ENCODE data around the gene GSKIP.

Gene GSKIP

DNA sequence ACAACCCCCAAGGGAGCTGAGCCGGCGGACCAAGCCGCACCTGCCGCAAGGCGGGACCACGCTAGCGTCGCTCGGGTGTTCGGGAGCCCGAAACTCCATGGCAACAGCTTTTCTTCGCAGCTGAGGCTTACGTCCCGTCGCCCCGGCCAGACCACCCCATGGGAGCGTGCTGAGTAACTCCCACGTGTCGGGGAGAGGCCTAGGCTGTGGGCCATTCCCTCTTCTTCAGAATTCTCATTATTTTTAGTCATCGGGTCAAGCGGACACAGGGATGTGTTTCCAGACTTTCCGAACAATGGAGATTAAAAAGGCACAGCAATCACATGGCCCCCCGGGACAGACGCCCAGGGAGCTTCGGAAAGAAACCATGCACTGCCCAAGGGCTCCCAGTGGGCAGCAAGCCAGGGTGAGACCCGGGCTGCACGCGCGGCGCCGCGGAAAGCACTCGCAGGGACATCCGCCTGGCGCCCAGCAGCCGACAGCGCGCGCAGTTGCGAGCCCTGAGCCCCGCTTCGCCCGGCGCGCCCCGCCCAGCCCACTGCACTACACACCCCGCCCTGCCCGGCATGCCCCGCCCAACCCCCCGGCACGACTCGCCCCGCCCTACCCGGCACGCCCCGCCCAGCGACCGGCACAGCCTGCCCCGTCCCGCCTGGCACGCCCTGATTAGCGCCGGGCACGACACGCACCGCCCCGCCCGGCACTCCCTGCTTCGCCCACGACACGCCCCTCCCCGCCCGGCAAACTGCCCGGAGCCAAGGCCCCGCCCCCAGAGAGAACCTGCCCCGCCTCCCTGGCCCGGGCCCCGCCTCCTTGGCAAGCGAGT is 28.2 kb downstream of the GSKIP start:
- Histone ChIP-seq H3K9ac (ENCODE audit: low read length) (peak overlapping the region; percentile 91), H3K4me1 (ENCODE audit: low read length) (peaks cover 8% of the 10 kb centered on the region; the same call in 1 of the 2 replicates), H3K36me3 (replicated peaks; ENCODE audit: low read depth, low read length) (no peaks in the 10 kb centered on the region), H3K4me2 (ENCODE audit: low read length) (peak overlapping the region; percentile 92), H2AFZ (ENCODE audit: low read depth, low read length) (peak overlapping the region; percentile 85; the same call in 1 of the 2 replicates), H4K20me1 (ENCODE audit: insufficient read depth, low read length) (no peaks in the 10 kb centered on the region), H3K9me3 (ENCODE audit: insufficient read depth, low read length) (no peaks in the 10 kb centered on the region), H3K27ac (ENCODE audit: low read length) (peak overlapping the region; percentile 37), H3K4me3 (ENCODE audit: low read length) (peak overlapping the region; percentile 93), H3K79me2 (ENCODE audit: low read length) (no peaks in the 10 kb centered on the region), H3K27me3 (ENCODE audit: low read depth, low read length) (no peaks in the 10 kb centered on the region)
- TF ChIP-seq, protein P1, sequence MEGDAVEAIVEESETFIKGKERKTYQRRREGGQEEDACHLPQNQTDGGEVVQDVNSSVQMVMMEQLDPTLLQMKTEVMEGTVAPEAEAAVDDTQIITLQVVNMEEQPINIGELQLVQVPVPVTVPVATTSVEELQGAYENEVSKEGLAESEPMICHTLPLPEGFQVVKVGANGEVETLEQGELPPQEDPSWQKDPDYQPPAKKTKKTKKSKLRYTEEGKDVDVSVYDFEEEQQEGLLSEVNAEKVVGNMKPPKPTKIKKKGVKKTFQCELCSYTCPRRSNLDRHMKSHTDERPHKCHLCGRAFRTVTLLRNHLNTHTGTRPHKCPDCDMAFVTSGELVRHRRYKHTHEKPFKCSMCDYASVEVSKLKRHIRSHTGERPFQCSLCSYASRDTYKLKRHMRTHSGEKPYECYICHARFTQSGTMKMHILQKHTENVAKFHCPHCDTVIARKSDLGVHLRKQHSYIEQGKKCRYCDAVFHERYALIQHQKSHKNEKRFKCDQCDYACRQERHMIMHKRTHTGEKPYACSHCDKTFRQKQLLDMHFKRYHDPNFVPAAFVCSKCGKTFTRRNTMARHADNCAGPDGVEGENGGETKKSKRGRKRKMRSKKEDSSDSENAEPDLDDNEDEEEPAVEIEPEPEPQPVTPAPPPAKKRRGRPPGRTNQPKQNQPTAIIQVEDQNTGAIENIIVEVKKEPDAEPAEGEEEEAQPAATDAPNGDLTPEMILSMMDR (IDR thresholded peaks at IDR 0.05; ENCODE audit: low read depth, low read length): no peak
- TF ChIP-seq EZH2phosphoT487 (IDR thresholded peaks at IDR 0.05; ENCODE audit: low read depth): no peak

- H3K9me3 ChIP-seq (ENCODE audit: insufficient read depth, low read length): no peaks in the 10 kb centered on the region
- H3K36me3 ChIP-seq (replicated peaks; ENCODE audit: low read depth, low read length): no peaks in the 10 kb centered on the region
- peak overlapping the region; percentile 82 for H3K4me2 ChIP-seq (ENCODE audit: low read length)
- H3K9ac ChIP-seq (ENCODE audit: low read length): peak overlapping the region; percentile 60
- no peaks in the 10 kb centered on the region for H3K27me3 ChIP-seq (ENCODE audit: low read depth, low read length)
- H4K20me1 ChIP-seq (ENCODE audit: insufficient read depth, low read length): no peaks in the 10 kb centered on the region
- no peak overlapping the region for H3K27ac ChIP-seq (ENCODE audit: low read length)
- peak overlapping the region; percentile 88 for H3K4me3 ChIP-seq (ENCODE audit: low read length)
- peaks cover 8% of the 10 kb centered on the region; the same call in 1 of the 2 replicates for H3K4me1 ChIP-seq (ENCODE audit: low read length)
- H3K79me2 ChIP-seq (ENCODE audit: low read length): no peaks in the 10 kb centered on the region
- TF ChIP-seq, protein P1 (IDR thresholded peaks at IDR 0.05; ENCODE audit: low read depth, low read length): no peak
- no peak for TF ChIP-seq EZH2phosphoT487 (IDR thresholded peaks at IDR 0.05; ENCODE audit: low read depth)
- H2AFZ ChIP-seq (ENCODE audit: low read depth, low read length): peak overlapping the region; percentile 57; the same call in 1 of the 2 replicates
Observed at GRCh38 chr14:96393071-96393691, 29.9 kb downstream of the GSKIP start.

GRCh38 chr14:96394047-96394815 is 30.9 kb downstream of the GSKIP start:
- TF ChIP-seq, protein P1 (IDR thresholded peaks at IDR 0.05; ENCODE audit: low read depth, low read length): 0 out of 2 replicates have a peak, but pooled peaks have one; percentile 3
- no peak for TF ChIP-seq EZH2phosphoT487 (IDR thresholded peaks at IDR 0.05; ENCODE audit: low read depth)
- H3K27ac ChIP-seq (ENCODE audit: low read length): no peak overlapping the region
- no peaks in the 10 kb centered on the region for H3K27me3 ChIP-seq (ENCODE audit: low read depth, low read length)
- no peaks in the 10 kb centered on the region for H3K36me3 ChIP-seq (replicated peaks; ENCODE audit: low read depth, low read length)
- no peak overlapping the region for H3K4me2 ChIP-seq (ENCODE audit: low read length)
- H3K9me3 ChIP-seq (ENCODE audit: insufficient read depth, low read length): no peaks in the 10 kb centered on the region
- H3K9ac ChIP-seq (ENCODE audit: low read length): no peak overlapping the region
- H3K4me3 ChIP-seq (ENCODE audit: low read length): no peak overlapping the region
- no peaks in the 10 kb centered on the region for H4K20me1 ChIP-seq (ENCODE audit: insufficient read depth, low read length)
- peaks cover 8% of the 10 kb centered on the region; the same call in 1 of the 2 replicates for H3K4me1 ChIP-seq (ENCODE audit: low read length)
- H2AFZ ChIP-seq (ENCODE audit: low read depth, low read length): no peak overlapping the region
- no peaks in the 10 kb centered on the region for H3K79me2 ChIP-seq (ENCODE audit: low read length)

All from OCI-LY3 (cell line).